Measurements from ENCODE around the gene USP15. TPM values are rescaled to one million over a fixed set of nuclear protein-coding genes. Genes with fewer than 3 reads are reported as not detected.

Gene USP15
- total RNA-seq: 168 and 178 TPM in 2 replicates

DNA sequence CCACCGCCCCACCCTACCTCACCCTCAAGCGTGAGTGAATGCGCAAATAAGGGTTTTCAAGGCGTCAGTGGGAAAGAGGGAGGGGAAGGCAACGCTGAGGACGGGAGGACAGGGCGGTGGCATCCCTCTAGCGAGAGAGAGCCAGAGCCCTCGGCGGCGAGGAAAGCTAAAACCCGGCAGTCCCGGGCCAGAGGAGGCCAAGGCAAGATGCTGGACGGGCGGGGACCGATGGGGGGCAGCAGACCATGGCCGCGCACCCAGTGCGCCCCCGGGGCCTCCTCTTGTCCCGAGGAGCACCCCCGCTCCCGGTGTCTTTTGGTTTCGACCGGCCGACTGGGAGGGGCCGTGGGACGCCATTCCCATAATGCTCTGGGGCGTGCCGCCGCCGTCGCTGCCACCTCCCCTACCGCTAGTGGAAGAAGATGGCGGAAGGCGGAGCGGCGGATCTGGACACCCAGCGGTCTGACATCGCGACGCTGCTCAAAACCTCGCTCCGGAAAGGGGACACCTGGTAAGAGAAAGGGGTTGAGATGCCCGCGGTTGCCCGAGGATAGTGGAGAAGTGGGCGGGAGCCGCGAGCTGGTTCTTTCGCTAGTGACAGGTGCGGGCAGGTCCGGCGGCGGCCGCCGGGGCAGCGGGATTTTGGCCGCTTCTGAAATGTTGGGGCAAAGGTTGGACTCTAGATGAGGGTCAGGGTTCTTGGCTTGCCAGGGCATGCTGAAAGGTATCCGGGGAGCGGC lies at the start of gene USP15:
Gene USP15 (plus strand): TSS at position 412 of the 740 bp plus-strand sequence. CDS start 11 bp downstream, at position 423.
- intact Hi-C loops (cut with micrococcal nuclease): loop anchor here (1.0 to 10.0 kb wide), 10 partner anchors 9 to 1965 kb away; partner anchors contain the start of genes KICS2 and MON2

GRCh38 chr12:62210422-62210821 lies 49.8 kb upstream of the USP15 start:
- intact Hi-C loops (cut with micrococcal nuclease): loop anchor here (2.0 to 10.0 kb wide), 3 partner anchors 40 to 584 kb away; no protein-coding TSS in a partner anchor

GRCh38 chr12:62211510-62211909 lies 48.7 kb upstream of the USP15 start:
- intact Hi-C loops (cut with micrococcal nuclease): loop anchor here (2.0 to 10.0 kb wide), 3 partner anchors 39 to 583 kb away; no protein-coding TSS in a partner anchor

GRCh38 chr12:62214846-62215245 lies 45.4 kb upstream of the USP15 start:
- intact Hi-C loops (cut with micrococcal nuclease): loop anchor here (10.0 kb wide), 1 partner anchor 580 kb away; no protein-coding TSS in a partner anchor

- intact Hi-C loops (cut with micrococcal nuclease): loop anchor here (10.0 kb wide), 1 partner anchor 579 kb away; no protein-coding TSS in a partner anchor
Measured at GRCh38 chr12:62215506-62215905, 44.7 kb upstream of the USP15 start.

- intact Hi-C loops (cut with micrococcal nuclease): loop anchor here (10.0 kb wide), 1 partner anchor 577 kb away; no protein-coding TSS in a partner anchor
Measured at GRCh38 chr12:62217466-62218194, 42.6 kb upstream of the USP15 start.

- intact Hi-C loops (cut with micrococcal nuclease): no loop called here
Measured at GRCh38 chr12:62221107-62221506, 39.1 kb upstream of the USP15 start.

DNA sequence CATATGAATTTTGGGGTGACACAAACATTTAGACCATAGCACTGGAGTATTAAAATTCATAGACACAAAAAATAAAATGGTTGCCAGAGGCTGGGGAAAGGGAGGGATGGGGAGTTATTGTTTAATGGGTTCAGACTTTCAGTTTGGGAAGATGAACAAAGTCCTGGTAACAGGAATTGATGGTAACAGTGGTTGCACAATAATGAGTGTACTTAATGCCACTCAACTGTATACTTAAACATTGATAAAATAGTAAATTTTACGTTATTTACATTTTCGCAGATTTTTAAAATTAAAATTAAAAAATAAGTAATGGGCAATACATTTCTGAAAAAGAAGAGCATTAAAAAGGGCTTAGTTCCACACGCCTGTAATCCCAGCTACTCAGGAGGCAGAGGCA lies 35.6 kb upstream of the USP15 start:
- intact Hi-C loops (cut with micrococcal nuclease): no loop called here

GRCh38 chr12:62227091-62227490 lies 33.1 kb upstream of the USP15 start:
- intact Hi-C loops (cut with micrococcal nuclease): no loop called here

DNA sequence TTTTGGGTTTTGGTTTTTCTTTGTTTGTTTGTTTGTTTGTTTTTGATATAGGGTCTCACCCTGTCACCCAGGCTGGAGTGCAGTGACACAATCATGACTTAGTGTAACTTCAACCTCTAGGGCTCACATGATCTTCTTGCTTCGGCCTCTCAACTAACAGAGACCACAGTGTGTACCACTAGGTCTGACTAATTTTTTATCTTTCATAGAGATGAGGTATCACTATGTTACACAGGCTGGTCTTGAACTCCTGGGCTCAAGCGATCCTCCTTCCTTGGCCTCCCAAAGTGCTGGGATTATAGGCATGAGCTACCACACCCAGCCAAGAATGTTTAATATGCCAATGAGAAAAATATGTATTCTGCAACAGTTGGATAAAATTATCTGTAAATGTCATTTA lies 29.6 kb upstream of the USP15 start:
- intact Hi-C loops (cut with micrococcal nuclease): no loop called here

GRCh38 chr12:62232143-62232729 lies 28.0 kb upstream of the USP15 start:
- intact Hi-C loops (cut with micrococcal nuclease): no loop called here

DNA sequence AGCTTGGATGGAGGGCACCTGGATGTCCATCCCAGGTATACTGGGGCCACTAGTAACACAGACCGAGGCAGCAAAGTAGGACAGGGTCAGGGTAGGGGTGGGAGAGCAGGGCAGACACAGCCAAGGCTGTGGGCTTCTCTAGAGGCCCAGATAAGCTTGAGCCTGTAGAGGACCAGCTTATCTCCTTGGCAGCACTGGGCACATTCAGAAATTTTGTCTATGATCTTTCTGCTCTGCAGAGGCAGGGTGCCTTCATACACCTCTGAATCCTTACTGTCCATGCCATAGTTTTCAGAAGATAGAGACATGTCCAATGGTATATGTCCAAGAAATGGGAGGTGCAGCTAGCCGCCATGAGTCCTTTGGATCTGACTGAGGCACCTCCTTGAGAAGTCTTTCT lies 26.4 kb upstream of the USP15 start:
- intact Hi-C loops (cut with micrococcal nuclease): no loop called here

GRCh38 chr12:62239571-62239970 lies 20.6 kb upstream of the USP15 start:
- intact Hi-C loops (cut with micrococcal nuclease): no loop called here

- intact Hi-C loops (cut with micrococcal nuclease): no loop called here
Measured at GRCh38 chr12:62247281-62248045, 12.7 kb upstream of the USP15 start.

DNA sequence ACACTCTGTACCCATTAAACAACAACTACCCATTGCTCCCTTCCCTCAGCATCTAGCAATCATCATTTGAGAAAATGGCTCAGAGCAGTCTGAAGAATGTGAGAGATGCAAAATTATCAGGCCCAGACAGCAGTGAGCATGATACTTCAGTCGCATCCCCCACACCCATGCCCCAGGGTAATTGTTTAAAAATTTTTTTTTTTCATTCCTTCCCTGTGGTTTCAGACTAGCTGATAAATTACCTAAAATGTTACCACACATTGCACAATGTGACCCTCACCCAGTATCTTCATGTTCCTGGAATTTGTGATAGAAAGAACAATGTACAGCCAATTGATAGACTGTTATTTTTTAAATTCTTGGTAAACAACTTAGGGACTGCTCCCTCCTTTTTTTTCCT lies 11.3 kb upstream of the USP15 start:
- intact Hi-C loops (cut with micrococcal nuclease): no loop called here

GRCh38 chr12:62249419-62249818 lies 10.8 kb upstream of the USP15 start:
- intact Hi-C loops (cut with micrococcal nuclease): no loop called here

DNA sequence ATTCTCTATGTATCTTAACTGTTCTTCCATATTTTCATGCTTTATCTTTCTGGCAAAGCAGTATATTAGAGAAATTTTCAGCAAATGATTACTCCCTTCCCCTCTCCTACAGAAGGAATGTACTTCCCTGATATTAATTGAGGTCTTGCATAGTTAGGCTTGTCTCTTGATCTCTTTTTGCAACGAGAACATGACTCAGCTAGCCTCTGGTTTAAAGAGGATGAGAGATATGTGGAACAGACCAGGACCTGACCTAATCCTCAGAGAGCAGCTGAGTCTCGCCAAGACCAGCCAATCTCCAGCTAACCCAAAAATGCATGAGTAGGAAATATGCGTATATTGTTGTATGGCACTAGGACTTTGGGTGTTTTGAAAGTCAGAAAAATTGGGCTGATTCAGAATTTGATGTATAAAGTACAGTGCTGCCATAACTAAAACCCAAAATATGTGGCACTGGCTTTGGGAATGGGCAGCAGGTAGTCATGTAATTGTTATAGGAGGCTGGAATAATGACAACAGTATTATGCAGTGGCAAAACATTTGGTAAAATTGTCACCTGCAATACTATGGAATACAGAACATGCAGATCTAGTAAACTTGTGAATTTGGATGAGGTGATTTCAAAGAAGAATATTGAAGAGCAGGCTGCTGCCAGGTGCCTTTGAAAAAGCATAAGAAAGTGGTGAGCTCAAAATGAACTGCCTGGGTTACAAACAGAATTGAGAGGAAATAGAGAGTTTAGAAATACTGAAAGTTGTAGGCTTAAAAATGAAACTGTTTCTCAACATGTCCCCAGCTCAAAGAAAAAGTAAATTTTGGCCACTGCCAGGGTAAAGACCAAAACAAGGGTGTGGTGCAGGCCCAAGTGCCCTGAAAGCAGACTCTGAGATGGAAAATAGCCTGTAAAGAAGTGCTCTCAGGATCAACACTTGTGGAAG lies 9.3 kb upstream of the USP15 start:
- intact Hi-C loops (cut with micrococcal nuclease): loop anchor here (1.0 to 10.0 kb wide), 3 partner anchors 8 to 1974 kb away; partner anchors contain the start of gene KICS2

DNA sequence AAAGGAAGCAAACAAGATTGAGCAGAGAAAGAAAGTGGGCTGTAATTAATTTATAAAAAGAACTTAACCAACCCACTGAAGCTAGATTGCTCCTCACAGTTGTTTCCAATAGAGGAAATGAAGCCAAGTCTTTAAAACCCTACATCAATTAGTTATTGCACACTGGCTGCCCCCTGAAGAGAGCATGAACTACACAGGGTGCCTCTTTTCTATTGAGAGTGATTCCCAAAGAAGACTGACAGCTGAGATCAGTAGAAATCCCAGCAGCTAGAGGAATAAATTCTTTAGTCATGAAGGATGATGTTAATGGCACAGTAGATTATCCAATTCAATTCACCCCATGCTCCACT lies 8.6 kb upstream of the USP15 start:
- intact Hi-C loops (cut with micrococcal nuclease): loop anchor here (1.0 to 10.0 kb wide), 3 partner anchors 8 to 1973 kb away; partner anchors contain the start of gene KICS2

- intact Hi-C loops (cut with micrococcal nuclease): loop anchor here (10.0 kb wide), 1 partner anchor 1972 kb away; the partner anchor contains the start of gene KICS2
Measured at GRCh38 chr12:62252576-62252975, 7.6 kb upstream of the USP15 start.

DNA sequence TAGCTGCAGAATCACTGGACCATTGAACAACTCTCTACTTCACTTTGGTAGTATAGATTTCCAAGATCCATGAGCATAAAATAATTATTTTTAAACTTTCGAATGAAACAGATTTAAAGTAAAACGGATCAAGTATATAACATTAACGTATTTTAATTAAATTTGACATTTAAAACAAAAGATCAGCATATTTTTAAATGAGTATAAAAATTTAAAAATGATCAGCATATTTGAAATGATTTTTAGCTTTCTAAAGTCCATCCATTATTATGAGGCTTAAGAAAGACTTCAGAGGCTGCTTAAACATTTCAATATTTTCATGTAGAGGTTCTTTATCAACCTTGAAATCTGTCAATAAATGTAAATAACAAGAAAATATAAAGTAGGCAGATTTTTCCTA lies 5.2 kb upstream of the USP15 start:
- intact Hi-C loops (cut with micrococcal nuclease): loop anchor here (10.0 kb wide), 1 partner anchor 1970 kb away; the partner anchor contains the start of gene KICS2
